Chondrocyte (in vitro differentiated cells): ENCODE data around the gene ATXN7L2. TPM values are rescaled to one million over a fixed set of nuclear protein-coding genes. Genes with fewer than 3 reads are reported as not detected.

Source experiments
- DNase-seq: peaks from one replicate; pipeline ENCODE4 v3.0.0; 2021; ENCODE audit warnings: mixed read lengths, low spot score
- H3K27ac Mint-ChIP-seq: one replicate; pipeline ENCODE4 v1.8.0; 2021; ENCODE audit warnings: mild to moderate bottlenecking, moderate library complexity, mixed read lengths; ENCODE audit not compliant: unreplicated experiment
- H3K27me3 Mint-ChIP-seq: 2 replicates; pipeline ENCODE4 v1.8.0; 2021; ENCODE audit warnings: low read depth, mixed read lengths
- H3K36me3 Mint-ChIP-seq: 2 replicates; pipeline ENCODE4 v1.8.0; 2021; ENCODE audit warnings: low read depth, mixed read lengths
- H3K4me1 Mint-ChIP-seq: 2 replicates; pipeline ENCODE4 v1.8.0; 2021; ENCODE audit warnings: low read depth, mild to moderate bottlenecking, mixed read lengths
- H3K4me3 Mint-ChIP-seq: one replicate; pipeline ENCODE4 v1.8.0; 2021; ENCODE audit warnings: mild to moderate bottlenecking, moderate library complexity, mixed read lengths; ENCODE audit not compliant: unreplicated experiment
- H3K9me3 Mint-ChIP-seq: 2 replicates; pipeline ENCODE4 v1.8.0; 2021; ENCODE audit warnings: low read depth, mixed read lengths
- total RNA-seq: library from RNA; stranded (reverse); gene quantifications from 3 replicates; pipeline ENCODE4 v1.2.1, GENCODE V29; 2021
- TF ChIP-seq, protein P1 (sequence below): fragments of 200-600 bp; sonication (generic); IDR thresholded peaks from 2 replicates; pipeline ENCODE4 v1.5.0; 2021; ENCODE audit warnings: antibody characterized with exemption, mild to moderate bottlenecking, moderate library complexity

Gene ATXN7L2
- total RNA-seq, 1 donor from 2014 or later, result 3.6 TPM

DNA sequence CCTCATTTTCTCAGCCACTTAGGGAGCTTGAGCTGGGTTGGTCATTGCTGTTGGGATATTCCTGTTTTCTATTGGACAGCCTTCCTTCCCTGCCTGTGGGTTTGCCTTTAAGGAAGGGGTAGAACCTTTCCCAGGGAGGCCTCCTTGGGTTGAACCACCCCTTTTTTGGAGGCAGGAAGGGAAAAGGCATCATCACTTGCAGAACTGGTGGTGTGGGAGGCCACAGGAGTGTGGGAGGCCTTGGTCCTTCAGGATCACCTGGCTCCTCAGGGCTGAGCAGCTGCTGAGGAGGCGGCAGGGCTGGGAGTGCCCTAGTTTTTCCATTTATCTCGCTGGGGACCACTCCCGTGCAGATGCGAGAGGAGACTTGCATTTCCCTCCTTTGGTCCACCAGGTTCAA, 9.5 kb downstream of the ATXN7L2 start:
- no peak for DNase-seq
- Mint-ChIP-seq H3K4me1 (peaks cover 27% of the 10 kb centered on the region), H3K4me3 (no peak overlapping the region), H3K36me3 (peaks cover 4% of the 10 kb centered on the region), H3K27ac (no peak overlapping the region), H3K9me3 (no peaks in the 10 kb centered on the region), H3K27me3 (no peaks in the 10 kb centered on the region)
- TF ChIP-seq, protein P1, sequence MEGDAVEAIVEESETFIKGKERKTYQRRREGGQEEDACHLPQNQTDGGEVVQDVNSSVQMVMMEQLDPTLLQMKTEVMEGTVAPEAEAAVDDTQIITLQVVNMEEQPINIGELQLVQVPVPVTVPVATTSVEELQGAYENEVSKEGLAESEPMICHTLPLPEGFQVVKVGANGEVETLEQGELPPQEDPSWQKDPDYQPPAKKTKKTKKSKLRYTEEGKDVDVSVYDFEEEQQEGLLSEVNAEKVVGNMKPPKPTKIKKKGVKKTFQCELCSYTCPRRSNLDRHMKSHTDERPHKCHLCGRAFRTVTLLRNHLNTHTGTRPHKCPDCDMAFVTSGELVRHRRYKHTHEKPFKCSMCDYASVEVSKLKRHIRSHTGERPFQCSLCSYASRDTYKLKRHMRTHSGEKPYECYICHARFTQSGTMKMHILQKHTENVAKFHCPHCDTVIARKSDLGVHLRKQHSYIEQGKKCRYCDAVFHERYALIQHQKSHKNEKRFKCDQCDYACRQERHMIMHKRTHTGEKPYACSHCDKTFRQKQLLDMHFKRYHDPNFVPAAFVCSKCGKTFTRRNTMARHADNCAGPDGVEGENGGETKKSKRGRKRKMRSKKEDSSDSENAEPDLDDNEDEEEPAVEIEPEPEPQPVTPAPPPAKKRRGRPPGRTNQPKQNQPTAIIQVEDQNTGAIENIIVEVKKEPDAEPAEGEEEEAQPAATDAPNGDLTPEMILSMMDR, result no peak

DNA sequence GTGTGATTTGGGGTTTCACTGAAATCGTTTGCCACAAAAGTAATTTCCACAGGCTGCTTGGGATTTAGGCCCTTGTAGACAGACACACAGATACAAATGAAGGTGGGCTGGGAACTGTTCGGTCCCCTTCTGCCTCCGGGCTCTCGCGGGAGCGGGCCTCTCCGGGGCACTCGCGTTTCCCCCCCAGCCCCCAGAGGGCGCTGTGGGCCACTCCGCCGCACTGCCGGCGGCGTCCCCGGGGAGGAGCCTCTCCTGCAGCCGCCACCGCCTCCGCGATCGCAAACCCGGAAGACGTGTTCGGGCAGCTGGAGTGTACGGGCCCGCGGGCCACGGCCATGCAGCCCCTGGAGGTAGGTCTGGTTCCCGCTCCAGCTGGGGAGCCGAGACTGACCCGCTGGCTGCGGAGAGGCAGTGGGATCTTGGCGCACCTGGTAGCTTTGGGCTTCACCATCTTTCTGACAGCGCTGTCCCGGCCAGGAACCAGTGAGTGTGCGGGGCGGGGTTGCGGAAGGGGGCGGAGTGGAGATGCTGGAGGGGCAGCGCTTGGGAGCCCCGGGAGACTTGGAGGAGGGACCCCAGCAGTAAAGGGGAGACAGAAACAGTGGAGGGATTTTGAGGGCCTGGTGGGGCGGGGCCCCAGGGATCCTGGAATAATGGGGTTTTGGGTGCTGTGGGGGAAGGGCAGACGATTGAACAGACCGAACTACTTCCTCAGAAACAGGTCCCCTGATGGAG, 10.3 kb downstream of the ATXN7L2 start, which contains the start of gene CYB561D1:
CYB561D1 (plus strand) TSS at position 290 of the 735 bp plus-strand sequence; CDS start at position 336, 46 bp downstream.
- no peaks in the 10 kb centered on the region for H3K27me3 Mint-ChIP-seq
- H3K4me1 Mint-ChIP-seq, result peaks cover 29% of the 10 kb centered on the region
- peaks cover 4% of the 10 kb centered on the region for H3K36me3 Mint-ChIP-seq
- peak within 1 kb of the TSS; percentile 96 for H3K4me3 Mint-ChIP-seq
- TF ChIP-seq, protein P1, result peak; percentile 98
- H3K27ac Mint-ChIP-seq, result peak within 1 kb of the TSS; percentile 78
- no peaks in the 10 kb centered on the region for H3K9me3 Mint-ChIP-seq
- DNase-seq, result no peak

DNA sequence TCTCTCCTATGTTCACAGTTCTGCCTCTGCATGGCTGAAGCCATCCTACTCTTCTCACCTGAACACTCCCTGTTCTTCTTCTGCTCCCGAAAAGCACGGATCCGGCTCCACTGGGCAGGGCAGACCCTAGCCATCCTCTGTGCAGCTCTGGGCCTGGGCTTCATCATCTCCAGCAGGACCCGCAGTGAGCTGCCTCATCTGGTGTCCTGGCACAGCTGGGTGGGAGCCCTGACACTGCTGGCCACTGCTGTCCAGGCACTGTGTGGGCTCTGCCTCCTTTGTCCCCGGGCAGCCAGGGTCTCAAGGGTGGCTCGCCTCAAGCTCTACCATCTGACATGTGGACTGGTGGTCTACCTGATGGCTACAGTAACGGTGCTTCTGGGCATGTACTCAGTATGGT, 12.0 kb downstream of the ATXN7L2 start:
- Mint-ChIP-seq H3K27me3 (no peaks in the 10 kb centered on the region), H3K4me1 (peaks cover 47% of the 10 kb centered on the region), H3K4me3 (peak overlapping the region; percentile 19), H3K27ac (no peak overlapping the region), H3K36me3 (peaks cover 2% of the 10 kb centered on the region), H3K9me3 (no peaks in the 10 kb centered on the region)
- no peak for DNase-seq
- TF ChIP-seq, protein P1, result no peak

DNA sequence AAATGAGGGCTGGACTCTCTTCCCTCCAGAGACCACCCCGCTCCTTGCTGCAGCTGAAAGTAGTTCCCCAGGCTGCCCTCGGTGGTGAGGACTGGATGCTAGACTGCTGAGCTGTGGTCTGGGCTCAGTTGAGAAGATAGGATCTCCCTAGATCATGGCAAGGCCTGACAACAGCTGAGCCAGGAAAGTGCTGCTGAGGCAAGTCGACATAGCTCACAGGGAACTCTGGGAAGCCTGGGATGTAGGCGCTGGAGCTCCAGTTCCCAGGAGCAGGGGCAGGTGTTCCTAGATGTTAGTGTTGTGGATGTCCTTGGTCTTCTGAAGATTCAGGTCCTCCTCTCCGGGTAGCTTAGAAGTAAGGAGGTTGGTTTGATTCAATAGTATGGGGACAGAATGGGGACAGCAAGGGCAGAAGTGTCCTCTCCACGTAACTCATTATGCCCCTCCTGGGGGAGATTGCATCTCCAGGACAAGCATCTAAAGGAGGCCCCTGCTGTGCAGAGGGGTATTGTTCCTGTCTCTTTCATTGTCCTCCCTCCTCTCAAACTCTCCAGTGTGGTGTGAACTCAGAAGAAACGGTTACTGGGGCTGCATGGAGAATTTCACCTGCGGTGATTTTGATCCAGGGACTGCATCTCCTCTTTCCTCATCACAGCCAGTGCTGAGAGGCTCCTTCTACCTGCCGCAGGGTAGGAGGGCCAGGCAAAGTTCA, 13.9 kb downstream of the ATXN7L2 start:
- H3K4me3 Mint-ChIP-seq, result no peak overlapping the region
- no peak overlapping the region for H3K27ac Mint-ChIP-seq
- no peak for DNase-seq
- no peaks in the 10 kb centered on the region for H3K27me3 Mint-ChIP-seq
- peaks cover 64% of the 10 kb centered on the region for H3K4me1 Mint-ChIP-seq
- TF ChIP-seq, protein P1, result no peak
- peaks cover 2% of the 10 kb centered on the region for H3K36me3 Mint-ChIP-seq
- H3K9me3 Mint-ChIP-seq, result no peaks in the 10 kb centered on the region

DNA sequence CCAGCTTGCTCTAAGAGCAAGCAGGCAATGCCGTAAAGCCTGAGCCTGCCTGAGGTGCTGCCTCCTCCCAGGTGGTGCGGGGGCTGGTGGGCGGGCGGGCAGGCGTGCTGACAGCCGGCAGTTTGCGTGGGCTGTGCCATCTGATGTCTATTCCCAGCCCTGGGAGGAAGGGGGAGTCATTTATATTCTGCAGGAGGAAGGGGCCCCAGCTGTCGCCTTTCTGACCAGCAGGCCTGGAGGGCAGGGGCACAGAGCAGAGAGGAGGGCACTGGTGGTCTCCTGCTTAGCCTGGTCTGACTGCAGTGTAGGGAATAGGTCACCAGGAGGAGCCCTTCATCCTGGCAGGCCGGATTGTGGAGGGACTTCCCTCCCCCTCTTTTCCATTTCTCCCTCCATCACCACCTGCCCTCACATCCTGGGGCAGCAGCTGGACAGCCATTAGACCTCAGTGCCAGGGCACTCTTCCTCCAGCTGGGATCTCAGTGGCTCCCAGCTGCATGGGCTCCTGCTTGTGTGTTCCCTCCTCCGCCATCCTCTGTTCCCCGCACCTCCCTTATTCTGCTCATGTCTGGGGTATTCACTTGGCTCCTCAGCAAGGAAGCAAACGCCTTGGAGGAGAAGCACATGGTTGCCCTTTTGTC, 14.6 kb downstream of the ATXN7L2 start:
- H3K27ac Mint-ChIP-seq, result no peak overlapping the region
- peaks cover 65% of the 10 kb centered on the region for H3K4me1 Mint-ChIP-seq
- H3K27me3 Mint-ChIP-seq, result no peaks in the 10 kb centered on the region
- H3K4me3 Mint-ChIP-seq, result no peak overlapping the region
- no peaks in the 10 kb centered on the region for H3K9me3 Mint-ChIP-seq
- TF ChIP-seq, protein P1, result peak; percentile 77
- peaks cover 2% of the 10 kb centered on the region for H3K36me3 Mint-ChIP-seq
- DNase-seq, result no peak
